ENCODE measurements around the gene FAM89A. TPM values are rescaled to one million over a fixed set of nuclear protein-coding genes. Genes with fewer than 3 reads are reported as not detected.

FAM89A gene
- total RNA-seq, 1 donor: 10.9 TPM

DNA sequence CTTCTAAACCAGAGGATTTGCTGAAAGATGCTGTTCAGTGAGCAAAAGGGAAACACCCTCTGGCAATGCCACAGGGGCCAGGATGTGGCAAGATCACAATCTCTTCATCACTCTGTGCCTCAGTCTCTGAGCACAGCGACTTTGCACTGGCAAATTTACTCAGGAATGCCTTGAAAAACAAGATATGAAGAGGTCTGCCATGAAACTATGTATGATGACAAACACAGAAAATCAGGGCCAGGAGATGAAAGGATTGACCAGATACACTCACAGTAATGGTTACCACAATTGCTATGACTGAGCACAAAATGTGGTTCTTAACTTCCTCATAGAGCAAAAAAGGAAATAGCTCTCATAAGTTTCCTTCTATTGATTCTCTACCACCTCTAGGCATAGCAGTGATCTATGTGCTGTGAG lies 67.2 kb downstream of the FAM89A start:
- Histone ChIP-seq H2AFZ (ENCODE audit: low read length) (no peak overlapping the region), H3K4me2 (ENCODE audit: insufficient read depth, low read length) (no peak overlapping the region), H4K20me1 (ENCODE audit: insufficient read depth, low read length) (no peaks in the 10 kb centered on the region), H3K36me3 (ENCODE audit: insufficient read depth, low read length) (peaks cover 4% of the 10 kb centered on the region), H3K4me3 (ENCODE audit: insufficient read depth, low read length) (no peak overlapping the region), H3K79me2 (ENCODE audit: insufficient read depth, low read length) (peaks cover 26% of the 10 kb centered on the region), H3K4me1 (ENCODE audit: insufficient read depth, low read length) (peaks cover 19% of the 10 kb centered on the region), H3K27ac (ENCODE audit: low read depth, low read length) (no peak overlapping the region), H3K9me3 (ENCODE audit: low read depth, low read length) (no peaks in the 10 kb centered on the region), H3K27me3 (ENCODE audit: insufficient read depth, low read length) (no peaks in the 10 kb centered on the region)
- TF ChIP-seq, protein P1, sequence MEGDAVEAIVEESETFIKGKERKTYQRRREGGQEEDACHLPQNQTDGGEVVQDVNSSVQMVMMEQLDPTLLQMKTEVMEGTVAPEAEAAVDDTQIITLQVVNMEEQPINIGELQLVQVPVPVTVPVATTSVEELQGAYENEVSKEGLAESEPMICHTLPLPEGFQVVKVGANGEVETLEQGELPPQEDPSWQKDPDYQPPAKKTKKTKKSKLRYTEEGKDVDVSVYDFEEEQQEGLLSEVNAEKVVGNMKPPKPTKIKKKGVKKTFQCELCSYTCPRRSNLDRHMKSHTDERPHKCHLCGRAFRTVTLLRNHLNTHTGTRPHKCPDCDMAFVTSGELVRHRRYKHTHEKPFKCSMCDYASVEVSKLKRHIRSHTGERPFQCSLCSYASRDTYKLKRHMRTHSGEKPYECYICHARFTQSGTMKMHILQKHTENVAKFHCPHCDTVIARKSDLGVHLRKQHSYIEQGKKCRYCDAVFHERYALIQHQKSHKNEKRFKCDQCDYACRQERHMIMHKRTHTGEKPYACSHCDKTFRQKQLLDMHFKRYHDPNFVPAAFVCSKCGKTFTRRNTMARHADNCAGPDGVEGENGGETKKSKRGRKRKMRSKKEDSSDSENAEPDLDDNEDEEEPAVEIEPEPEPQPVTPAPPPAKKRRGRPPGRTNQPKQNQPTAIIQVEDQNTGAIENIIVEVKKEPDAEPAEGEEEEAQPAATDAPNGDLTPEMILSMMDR (IDR thresholded peaks at IDR 0.05; ENCODE audit: extremely low read depth, low read depth, low read length): no peak
- peak; percentile 50 for DNase-seq (ENCODE audit: insufficient read length, low spot score, missing footprints)

DNA sequence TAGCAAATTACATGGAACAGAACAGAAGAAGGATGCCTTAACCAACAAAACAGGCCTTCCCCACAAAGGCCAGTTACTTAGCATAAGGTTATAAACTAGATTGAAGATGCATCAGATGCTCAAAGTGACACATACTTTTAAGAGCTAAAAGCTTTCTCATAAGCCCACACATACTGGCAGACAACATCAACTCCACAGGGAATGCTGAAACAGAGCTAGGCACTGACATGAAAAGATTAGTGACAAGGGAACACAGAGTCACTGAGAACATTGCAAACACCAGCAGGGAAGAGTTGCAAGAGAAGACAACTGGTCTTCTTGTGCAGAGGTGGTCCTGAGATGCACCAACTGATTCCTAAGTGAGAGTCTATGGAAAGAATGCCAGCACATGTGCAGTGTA lies 68.3 kb downstream of the FAM89A start:
- peaks cover 15% of the 10 kb centered on the region for H3K79me2 ChIP-seq (ENCODE audit: insufficient read depth, low read length)
- H4K20me1 ChIP-seq (ENCODE audit: insufficient read depth, low read length): peaks cover under 1% of the 10 kb centered on the region
- H3K27ac ChIP-seq (ENCODE audit: low read depth, low read length): no peak overlapping the region
- H3K4me1 ChIP-seq (ENCODE audit: insufficient read depth, low read length): peaks cover 14% of the 10 kb centered on the region
- no peak for DNase-seq (ENCODE audit: insufficient read length, low spot score, missing footprints)
- H3K4me3 ChIP-seq (ENCODE audit: insufficient read depth, low read length): no peak overlapping the region
- no peak overlapping the region for H3K4me2 ChIP-seq (ENCODE audit: insufficient read depth, low read length)
- H3K27me3 ChIP-seq (ENCODE audit: insufficient read depth, low read length): no peaks in the 10 kb centered on the region
- H2AFZ ChIP-seq (ENCODE audit: low read length): no peak overlapping the region
- H3K9me3 ChIP-seq (ENCODE audit: low read depth, low read length): no peaks in the 10 kb centered on the region
- peaks cover 4% of the 10 kb centered on the region for H3K36me3 ChIP-seq (ENCODE audit: insufficient read depth, low read length)
- TF ChIP-seq, protein P1 (IDR thresholded peaks at IDR 0.05; ENCODE audit: extremely low read depth, low read depth, low read length): no peak

DNA sequence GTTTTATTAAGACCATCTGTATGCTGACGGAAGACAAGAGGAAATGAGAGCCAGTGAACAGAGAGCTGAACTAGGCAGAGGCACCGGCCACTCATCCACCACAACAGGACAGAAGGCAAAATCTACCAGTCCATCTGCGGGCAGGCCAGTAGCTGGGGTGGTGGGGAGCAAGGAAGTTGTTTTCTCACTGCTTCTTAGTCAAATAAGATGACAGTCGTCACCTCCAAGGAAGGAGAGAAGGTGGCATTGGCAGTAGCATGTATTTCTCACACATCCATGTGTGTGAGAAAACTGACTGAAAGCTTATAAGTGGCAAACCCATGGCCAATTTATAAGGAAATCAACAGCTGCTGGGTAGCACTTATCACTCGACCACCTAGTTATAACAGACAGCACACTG lies 69.6 kb downstream of the FAM89A start:
- no peak for DNase-seq (ENCODE audit: insufficient read length, low spot score, missing footprints)
- Histone ChIP-seq H3K4me2 (ENCODE audit: insufficient read depth, low read length) (no peak overlapping the region), H3K36me3 (ENCODE audit: insufficient read depth, low read length) (no peaks in the 10 kb centered on the region), H3K27ac (ENCODE audit: low read depth, low read length) (no peak overlapping the region), H3K79me2 (ENCODE audit: insufficient read depth, low read length) (peaks cover 8% of the 10 kb centered on the region), H3K4me3 (ENCODE audit: insufficient read depth, low read length) (no peak overlapping the region), H3K4me1 (ENCODE audit: insufficient read depth, low read length) (peaks cover 14% of the 10 kb centered on the region), H3K9me3 (ENCODE audit: low read depth, low read length) (no peaks in the 10 kb centered on the region), H3K27me3 (ENCODE audit: insufficient read depth, low read length) (no peaks in the 10 kb centered on the region), H2AFZ (ENCODE audit: low read length) (no peak overlapping the region), H4K20me1 (ENCODE audit: insufficient read depth, low read length) (peaks cover 4% of the 10 kb centered on the region)
- TF ChIP-seq, protein P1 (IDR thresholded peaks at IDR 0.05; ENCODE audit: extremely low read depth, low read depth, low read length): no peak

Other genes with a start within 250 kb of the FAM89A start
- 251 and 352 TPM in 2 replicates for gene C1orf198, start 171.7 kb downstream of the FAM89A start, total RNA-seq
- gene TTC13, start 61.4 kb downstream of the FAM89A start, total RNA-seq: 15.9 and 23.3 TPM in 2 replicates
- gene ARV1, start 61.2 kb downstream of the FAM89A start, total RNA-seq: 19.4 and 20.3 TPM in 2 replicates
- 0.29 and 0.36 TPM in 2 replicates for gene TRIM67, start 121.8 kb upstream of the FAM89A start, total RNA-seq
- 52.1 and 56.6 TPM in 2 replicates for gene GNPAT, start 201.0 kb upstream of the FAM89A start, total RNA-seq